Measurements from ENCODE around the gene ROBO1. TPM values are rescaled to one million over a fixed set of nuclear protein-coding genes. Genes with fewer than 3 reads are reported as not detected.

Gene ROBO1
- total and polyA plus RNA-seq, 2 donors, result 13.3 to 33.9 TPM

- Histone ChIP-seq H3K4me3 (ENCODE audit: low read length in 2 of 2) (no peak overlapping the region), H3K36me3 (ENCODE audit: control insufficient read depth in 2 of 2, insufficient read depth in 2 of 2, low read length in 1 of 2) (no peaks in the 10 kb centered on the region), H3K27me3 (ENCODE audit: control insufficient read depth in 2 of 2, insufficient read depth in 1 of 2, low read length in 1 of 2) (no peaks in the 10 kb centered on the region), H3K9me3 (ENCODE audit: control insufficient read depth in 2 of 2, insufficient read depth in 1 of 2, low read length in 1 of 2) (no peaks in the 10 kb centered on the region), H3K27ac (ENCODE audit: low read depth in 1 of 2, low read length in 1 of 2) (no peak overlapping the region), H3K4me1 (ENCODE audit: control insufficient read depth in 2 of 2, insufficient read depth in 2 of 2, low read length in 2 of 2) (no peaks in the 10 kb centered on the region)
- no peak for DNase-seq (ENCODE audit: low read depth in 6 of 9, low spot score in 9 of 9)
- whole genome bisulfite sequencing, result 78% methylated on average over 9 of the region's 9 CpGs
Observed at GRCh38 chr3:79724206-79724605, 43.6 kb downstream of the ROBO1 start.

GRCh38 chr3:79690072-79690471 is 77.7 kb downstream of the ROBO1 start:
- WGBS, result 92% methylated on average over 1 of the region's 1 CpG
- Histone ChIP-seq H3K27ac (ENCODE audit: low read depth in 1 of 2, low read length in 1 of 2) (no peak overlapping the region), H3K36me3 (ENCODE audit: control insufficient read depth in 2 of 2, insufficient read depth in 2 of 2, low read length in 1 of 2) (no peaks in the 10 kb centered on the region), H3K4me1 (ENCODE audit: control insufficient read depth in 2 of 2, insufficient read depth in 2 of 2, low read length in 2 of 2) (no peaks in the 10 kb centered on the region), H3K4me3 (ENCODE audit: low read length in 2 of 2) (no peak overlapping the region), H3K27me3 (ENCODE audit: control insufficient read depth in 2 of 2, insufficient read depth in 1 of 2, low read length in 1 of 2) (no peaks in the 10 kb centered on the region), H3K9me3 (ENCODE audit: control insufficient read depth in 2 of 2, insufficient read depth in 1 of 2, low read length in 1 of 2) (no peaks in the 10 kb centered on the region)
- DNase-seq (ENCODE audit: low read depth in 6 of 9, low spot score in 9 of 9), result no peak

DNA sequence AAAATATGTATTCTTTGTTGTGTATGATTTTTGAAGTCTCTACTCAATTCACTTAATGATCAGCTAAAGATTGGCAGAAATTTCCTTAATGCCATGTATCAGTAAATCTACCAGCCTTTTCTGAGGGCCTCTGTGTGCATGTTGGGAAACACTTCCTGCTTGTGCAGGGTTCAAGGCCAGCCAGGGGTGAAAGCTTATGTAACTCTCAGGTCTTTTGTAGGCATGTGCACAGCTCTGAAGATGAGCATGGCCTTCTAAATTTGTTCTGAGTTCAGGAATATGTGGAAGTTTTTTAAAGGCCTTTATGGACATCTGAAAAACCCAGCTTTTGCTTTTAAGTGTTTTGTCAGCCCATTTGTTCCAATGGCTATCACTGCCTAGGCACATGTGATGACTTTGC is 82.7 kb downstream of the ROBO1 start:
- Histone ChIP-seq H3K36me3 (ENCODE audit: control insufficient read depth in 2 of 2, insufficient read depth in 2 of 2, low read length in 1 of 2) (no peaks in the 10 kb centered on the region), H3K27me3 (ENCODE audit: control insufficient read depth in 2 of 2, insufficient read depth in 1 of 2, low read length in 1 of 2) (no peaks in the 10 kb centered on the region), H3K4me3 (ENCODE audit: low read length in 2 of 2) (no peak overlapping the region), H3K27ac (ENCODE audit: low read depth in 1 of 2, low read length in 1 of 2) (no peak overlapping the region), H3K9me3 (ENCODE audit: control insufficient read depth in 2 of 2, insufficient read depth in 1 of 2, low read length in 1 of 2) (no peaks in the 10 kb centered on the region), H3K4me1 (ENCODE audit: control insufficient read depth in 2 of 2, insufficient read depth in 2 of 2, low read length in 2 of 2) (no peaks in the 10 kb centered on the region)
- no peak for DNase-seq (ENCODE audit: low read depth in 6 of 9, low spot score in 9 of 9)

GRCh38 chr3:79684041-79684440 is 83.8 kb downstream of the ROBO1 start:
- no peaks in the 10 kb centered on the region for H3K27me3 ChIP-seq (ENCODE audit: control insufficient read depth in 2 of 2, insufficient read depth in 1 of 2, low read length in 1 of 2)
- H3K27ac ChIP-seq (ENCODE audit: low read depth in 1 of 2, low read length in 1 of 2), result no peak overlapping the region
- no peak overlapping the region for H3K4me3 ChIP-seq (ENCODE audit: low read length in 2 of 2)
- H3K4me1 ChIP-seq (ENCODE audit: control insufficient read depth in 2 of 2, insufficient read depth in 2 of 2, low read length in 2 of 2), result no peaks in the 10 kb centered on the region
- whole genome bisulfite sequencing, result 89% methylated on average over 1 of the region's 1 CpG
- no peaks in the 10 kb centered on the region for H3K9me3 ChIP-seq (ENCODE audit: control insufficient read depth in 2 of 2, insufficient read depth in 1 of 2, low read length in 1 of 2)
- H3K36me3 ChIP-seq (ENCODE audit: control insufficient read depth in 2 of 2, insufficient read depth in 2 of 2, low read length in 1 of 2), result no peaks in the 10 kb centered on the region
- DNase-seq (ENCODE audit: low read depth in 6 of 9, low spot score in 9 of 9), result no peak

DNA sequence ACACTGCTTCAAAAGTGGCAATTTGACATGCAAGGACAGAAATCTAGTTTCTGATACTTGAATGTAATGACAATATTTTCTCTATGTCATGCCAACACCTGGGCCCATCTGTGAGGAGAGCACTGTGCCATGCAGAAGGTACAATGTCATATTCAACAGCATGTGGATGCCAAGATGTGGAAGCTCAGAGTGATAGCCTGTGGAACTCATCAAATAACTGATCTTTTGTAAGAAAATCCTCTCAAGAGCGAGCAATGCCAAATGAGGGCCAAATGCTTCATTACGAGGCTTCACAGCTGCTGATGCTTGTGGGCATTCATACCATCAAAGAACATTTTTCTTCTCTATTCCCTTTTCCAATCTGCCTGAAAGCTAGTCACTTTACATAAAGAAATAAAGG is 95.1 kb downstream of the ROBO1 start:
- no peaks in the 10 kb centered on the region for H3K4me1 ChIP-seq (ENCODE audit: control insufficient read depth in 2 of 2, insufficient read depth in 2 of 2, low read length in 2 of 2)
- no peaks in the 10 kb centered on the region for H3K27me3 ChIP-seq (ENCODE audit: control insufficient read depth in 2 of 2, insufficient read depth in 1 of 2, low read length in 1 of 2)
- H3K27ac ChIP-seq (ENCODE audit: low read depth in 1 of 2, low read length in 1 of 2), result no peak overlapping the region
- DNase-seq (ENCODE audit: low read depth in 6 of 9, low spot score in 9 of 9), result no peak
- no peaks in the 10 kb centered on the region for H3K36me3 ChIP-seq (ENCODE audit: control insufficient read depth in 2 of 2, insufficient read depth in 2 of 2, low read length in 1 of 2)
- WGBS, result 89% methylated on average over 2 of the region's 2 CpGs
- H3K4me3 ChIP-seq (ENCODE audit: low read length in 2 of 2), result no peak overlapping the region
- no peaks in the 10 kb centered on the region for H3K9me3 ChIP-seq (ENCODE audit: control insufficient read depth in 2 of 2, insufficient read depth in 1 of 2, low read length in 1 of 2)

GRCh38 chr3:79672075-79672474 is 95.7 kb downstream of the ROBO1 start:
- Histone ChIP-seq H3K36me3 (ENCODE audit: control insufficient read depth in 2 of 2, insufficient read depth in 2 of 2, low read length in 1 of 2) (no peaks in the 10 kb centered on the region), H3K27me3 (ENCODE audit: control insufficient read depth in 2 of 2, insufficient read depth in 1 of 2, low read length in 1 of 2) (no peaks in the 10 kb centered on the region), H3K9me3 (ENCODE audit: control insufficient read depth in 2 of 2, insufficient read depth in 1 of 2, low read length in 1 of 2) (no peaks in the 10 kb centered on the region), H3K4me3 (ENCODE audit: low read length in 2 of 2) (no peak overlapping the region), H3K27ac (ENCODE audit: low read depth in 1 of 2, low read length in 1 of 2) (no peak overlapping the region), H3K4me1 (ENCODE audit: control insufficient read depth in 2 of 2, insufficient read depth in 2 of 2, low read length in 2 of 2) (no peaks in the 10 kb centered on the region)
- WGBS, result 88% methylated on average over 1 of the region's 1 CpG
- no peak for DNase-seq (ENCODE audit: low read depth in 6 of 9, low spot score in 9 of 9)

GRCh38 chr3:79670178-79670577 is 97.6 kb downstream of the ROBO1 start:
- Histone ChIP-seq H3K27me3 (ENCODE audit: control insufficient read depth in 2 of 2, insufficient read depth in 1 of 2, low read length in 1 of 2) (no peaks in the 10 kb centered on the region), H3K27ac (ENCODE audit: low read depth in 1 of 2, low read length in 1 of 2) (no peak overlapping the region), H3K9me3 (ENCODE audit: control insufficient read depth in 2 of 2, insufficient read depth in 1 of 2, low read length in 1 of 2) (no peaks in the 10 kb centered on the region), H3K36me3 (ENCODE audit: control insufficient read depth in 2 of 2, insufficient read depth in 2 of 2, low read length in 1 of 2) (no peaks in the 10 kb centered on the region), H3K4me3 (ENCODE audit: low read length in 2 of 2) (no peak overlapping the region), H3K4me1 (ENCODE audit: control insufficient read depth in 2 of 2, insufficient read depth in 2 of 2, low read length in 2 of 2) (no peaks in the 10 kb centered on the region)
- no peak for DNase-seq (ENCODE audit: low read depth in 6 of 9, low spot score in 9 of 9)
- WGBS, result 59% methylated on average over 3 of the region's 3 CpGs

- 93% methylated on average over 7 of the region's 7 CpGs for WGBS
- no peaks in the 10 kb centered on the region for H3K9me3 ChIP-seq (ENCODE audit: control insufficient read depth in 2 of 2, insufficient read depth in 1 of 2, low read length in 1 of 2)
- H3K4me3 ChIP-seq (ENCODE audit: low read length in 2 of 2), result no peak overlapping the region
- no peak for DNase-seq (ENCODE audit: low read depth in 6 of 9, low spot score in 9 of 9)
- H3K27ac ChIP-seq (ENCODE audit: low read depth in 1 of 2, low read length in 1 of 2), result no peak overlapping the region
- no peaks in the 10 kb centered on the region for H3K27me3 ChIP-seq (ENCODE audit: control insufficient read depth in 2 of 2, insufficient read depth in 1 of 2, low read length in 1 of 2)
- H3K4me1 ChIP-seq (ENCODE audit: control insufficient read depth in 2 of 2, insufficient read depth in 2 of 2, low read length in 2 of 2), result no peaks in the 10 kb centered on the region
- no peaks in the 10 kb centered on the region for H3K36me3 ChIP-seq (ENCODE audit: control insufficient read depth in 2 of 2, insufficient read depth in 2 of 2, low read length in 1 of 2)
Observed at GRCh38 chr3:79664455-79664854, 103.3 kb downstream of the ROBO1 start.

- Histone ChIP-seq H3K27ac (ENCODE audit: low read depth in 1 of 2, low read length in 1 of 2) (no peak overlapping the region), H3K9me3 (ENCODE audit: control insufficient read depth in 2 of 2, insufficient read depth in 1 of 2, low read length in 1 of 2) (no peaks in the 10 kb centered on the region), H3K27me3 (ENCODE audit: control insufficient read depth in 2 of 2, insufficient read depth in 1 of 2, low read length in 1 of 2) (no peaks in the 10 kb centered on the region), H3K4me3 (ENCODE audit: low read length in 2 of 2) (no peak overlapping the region), H3K4me1 (ENCODE audit: control insufficient read depth in 2 of 2, insufficient read depth in 2 of 2, low read length in 2 of 2) (no peaks in the 10 kb centered on the region), H3K36me3 (ENCODE audit: control insufficient read depth in 2 of 2, insufficient read depth in 2 of 2, low read length in 1 of 2) (no peaks in the 10 kb centered on the region)
- 79% methylated on average over 3 of the region's 3 CpGs for WGBS
- DNase-seq (ENCODE audit: low read depth in 6 of 9, low spot score in 9 of 9), result no peak
Observed at GRCh38 chr3:79661896-79662295, 105.9 kb downstream of the ROBO1 start.

- Histone ChIP-seq H3K4me1 (ENCODE audit: control insufficient read depth in 2 of 2, insufficient read depth in 2 of 2, low read length in 2 of 2) (no peaks in the 10 kb centered on the region), H3K4me3 (ENCODE audit: low read length in 2 of 2) (no peak overlapping the region), H3K36me3 (ENCODE audit: control insufficient read depth in 2 of 2, insufficient read depth in 2 of 2, low read length in 1 of 2) (no peaks in the 10 kb centered on the region), H3K27me3 (ENCODE audit: control insufficient read depth in 2 of 2, insufficient read depth in 1 of 2, low read length in 1 of 2) (no peaks in the 10 kb centered on the region), H3K9me3 (ENCODE audit: control insufficient read depth in 2 of 2, insufficient read depth in 1 of 2, low read length in 1 of 2) (no peaks in the 10 kb centered on the region), H3K27ac (ENCODE audit: low read depth in 1 of 2, low read length in 1 of 2) (no peak overlapping the region)
- no peak for DNase-seq (ENCODE audit: low read depth in 6 of 9, low spot score in 9 of 9)
Observed at GRCh38 chr3:79657076-79657475, 110.7 kb downstream of the ROBO1 start.

Data from thymus (tissue), 11 donors.